ENCODE measurements around the gene UBR1.

The UBR1 gene

DNA sequence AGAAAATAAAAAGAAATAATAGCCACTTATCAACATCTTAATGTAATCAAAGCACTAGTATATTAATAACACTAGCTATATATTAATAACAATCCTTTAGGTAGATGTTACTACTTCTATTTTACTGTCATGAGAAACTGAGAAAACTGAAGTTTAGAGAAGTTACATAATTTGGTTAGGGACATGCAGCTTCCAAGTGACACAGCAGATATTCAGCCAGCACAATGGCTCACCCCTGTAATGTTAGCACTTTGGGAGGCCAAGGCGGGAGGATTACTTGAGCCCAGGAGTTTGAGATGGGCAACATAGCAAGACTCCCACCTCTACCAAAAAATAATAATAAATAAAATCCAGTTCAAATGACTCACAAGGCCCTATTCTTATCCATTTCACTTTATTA lies 1.9 kb upstream of the UBR1 start:
- DNase-seq (ENCODE audit: low spot score) (no peak), FAIRE-seq (no peak)

DNA sequence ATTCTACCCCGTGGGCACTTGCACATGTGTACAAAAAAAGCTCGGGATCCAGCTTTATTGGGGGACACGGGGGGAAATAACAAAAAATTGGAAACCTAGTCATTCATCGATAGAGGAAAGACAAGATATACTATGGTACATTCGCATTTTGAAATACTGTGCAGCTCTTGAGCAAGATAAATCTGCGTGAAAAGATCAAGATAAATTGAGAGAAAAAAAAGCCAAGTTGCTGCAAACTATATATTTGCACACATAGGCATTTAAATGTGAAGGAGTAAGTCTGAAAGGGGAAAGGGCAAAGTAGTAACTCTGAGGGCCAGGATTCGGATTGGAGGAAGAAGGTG lies 620 bp upstream of the UBR1 start:
- DNase-seq (ENCODE audit: low spot score) (no peak), FAIRE-seq (no peak)

DNA sequence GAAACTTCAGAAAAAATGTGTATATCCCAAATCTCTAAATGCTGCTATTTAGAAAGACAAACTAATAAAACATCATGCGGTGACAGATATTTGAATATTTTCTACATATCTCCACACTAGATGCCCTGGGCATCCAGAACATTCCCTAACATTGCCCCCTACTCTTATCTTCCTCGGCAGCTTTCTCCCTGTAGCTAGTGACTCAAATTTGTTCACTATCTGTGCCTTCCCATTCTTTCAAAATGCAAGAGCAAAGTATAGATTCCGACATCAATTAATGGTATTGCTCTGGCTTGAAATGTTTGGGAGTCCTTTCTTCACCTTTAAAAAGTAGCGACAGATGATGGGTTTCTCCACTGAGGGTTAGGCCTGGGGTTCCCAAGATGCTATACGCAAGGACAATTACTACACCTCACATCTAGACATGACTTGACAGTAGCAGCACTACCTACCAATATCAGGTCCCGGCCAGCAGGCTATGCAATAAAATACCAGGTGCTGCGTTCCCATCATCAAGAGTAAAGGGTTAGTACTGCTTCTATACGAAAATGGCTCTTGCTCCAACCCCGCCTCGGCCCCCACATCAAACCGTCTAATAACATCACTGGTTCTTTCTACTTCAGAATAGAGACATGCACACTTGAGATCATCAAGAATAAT lies 631 bp downstream of the UBR1 start:
- DNase-seq (ENCODE audit: low spot score), result no peak
- no peak for FAIRE-seq

DNA sequence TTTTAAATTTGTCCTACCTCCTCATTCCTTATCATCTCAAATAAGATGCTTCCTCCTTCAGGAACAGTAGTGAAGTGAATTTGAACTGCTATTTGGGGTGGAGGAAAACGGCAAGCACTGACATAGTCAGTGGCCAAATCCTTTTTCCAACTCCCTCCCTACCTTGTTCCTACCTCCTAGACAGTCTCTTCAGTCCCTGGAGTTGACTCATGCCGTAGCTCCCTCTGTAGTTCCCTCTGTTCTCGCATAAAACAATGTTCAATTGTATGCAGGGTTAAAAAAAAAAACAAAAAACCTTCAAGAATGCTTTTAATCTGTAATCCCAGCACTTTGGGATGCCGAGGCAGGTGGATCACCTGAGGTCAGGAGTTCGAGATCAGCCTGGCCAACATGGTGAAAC lies 1.4 kb downstream of the UBR1 start:
- no peak for FAIRE-seq
- no peak for DNase-seq (ENCODE audit: low spot score)

DNA sequence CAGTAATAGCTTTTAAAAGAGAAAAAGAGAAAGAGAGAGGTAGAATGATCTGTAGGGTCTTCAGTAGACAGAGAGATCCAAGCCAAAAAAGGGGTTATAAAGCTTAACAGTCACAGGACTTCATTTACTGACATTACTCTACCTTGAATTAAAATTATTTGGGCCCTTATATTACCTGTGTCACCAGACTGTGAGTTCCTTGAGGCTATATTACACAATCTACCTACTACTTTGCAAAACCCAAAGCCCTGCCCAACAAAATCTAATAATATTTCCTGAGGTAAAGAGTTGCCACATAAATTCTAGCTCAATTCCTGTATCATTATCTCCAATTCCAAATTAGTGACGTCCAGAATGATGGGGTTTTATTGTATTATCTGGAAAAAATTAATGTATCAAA lies 1.9 kb downstream of the UBR1 start:
- DNase-seq (ENCODE audit: low spot score) (no peak), FAIRE-seq (no peak)

DNA sequence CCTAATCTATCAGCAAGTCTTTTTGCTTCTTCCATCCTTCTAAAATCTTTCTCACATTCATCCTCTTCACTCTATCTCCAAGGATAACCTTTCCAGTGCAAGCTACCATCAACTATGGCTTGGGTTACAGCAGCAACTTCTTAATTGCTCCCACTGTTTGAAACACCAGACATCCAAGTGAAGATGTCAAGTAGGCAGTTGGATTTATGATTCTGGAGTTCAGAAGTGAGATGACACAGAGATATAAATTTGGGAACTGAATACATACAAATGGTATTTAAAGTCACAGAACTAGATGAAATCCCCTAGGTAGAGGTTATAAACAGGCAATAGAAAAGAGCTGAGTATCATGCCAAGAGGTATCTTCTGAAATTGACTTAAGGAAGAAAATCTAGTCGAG lies 3.7 kb downstream of the UBR1 start:
- DNase-seq (ENCODE audit: low spot score), result no peak
- no peak for FAIRE-seq

DNA sequence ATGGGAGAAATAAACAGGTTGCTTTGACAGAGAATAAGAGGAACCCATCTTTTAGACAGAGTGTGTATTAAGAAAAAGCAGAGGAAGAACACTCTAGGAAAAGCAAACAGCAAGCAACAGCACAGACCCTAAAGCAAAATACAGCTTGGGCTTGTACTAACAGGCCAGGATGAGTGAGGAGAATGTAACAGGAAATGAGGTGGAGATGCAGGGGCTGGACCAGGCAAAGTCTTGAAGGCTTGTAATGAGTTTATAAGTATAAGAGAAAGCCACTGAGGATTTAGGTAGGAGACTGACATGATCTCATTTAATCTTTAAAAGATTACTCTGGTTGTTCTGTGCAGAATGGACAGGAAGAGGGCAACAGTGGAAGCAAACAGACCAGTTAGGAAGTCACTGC lies 4.9 kb downstream of the UBR1 start:
- no peak for DNase-seq (ENCODE audit: low spot score)

DNA sequence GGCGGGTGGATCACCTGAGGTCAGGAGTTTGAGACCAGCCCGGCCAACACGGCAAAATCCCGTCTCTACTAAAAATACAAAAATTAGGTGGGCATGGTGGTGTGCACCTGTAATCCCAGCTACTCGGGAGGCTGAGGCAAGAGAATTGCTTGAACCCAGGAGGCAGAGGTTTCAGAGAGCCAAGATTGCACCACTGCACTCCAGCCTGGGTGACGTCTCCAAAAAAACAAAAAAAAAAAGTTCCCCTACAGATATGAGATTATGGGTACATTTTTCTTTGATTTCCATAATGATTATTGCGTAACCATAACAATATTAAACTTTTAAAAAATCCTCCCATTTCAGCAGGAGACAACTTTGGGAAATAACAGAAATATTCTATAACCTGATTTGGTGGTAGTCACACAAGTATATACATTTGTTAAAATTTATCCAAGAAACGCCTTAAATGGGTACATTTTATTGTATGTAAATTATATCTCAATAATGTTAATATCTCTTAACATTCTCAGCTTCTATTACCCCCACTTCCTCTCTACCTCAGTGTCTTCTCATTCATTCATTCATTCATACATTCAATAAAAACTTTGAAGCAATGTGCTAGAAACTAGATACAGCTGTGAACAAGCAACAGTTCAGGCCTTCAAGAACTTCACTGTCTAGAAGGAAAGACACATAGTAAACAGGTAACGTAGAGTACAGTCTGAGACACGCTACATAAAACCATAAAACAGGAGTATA lies 6.6 kb downstream of the UBR1 start:
- FAIRE-seq (no peak), DNase-seq (ENCODE audit: low spot score) (no peak)

More for the DNA sequence above, 4.9 kb downstream of the UBR1 start:
- no peak for FAIRE-seq

DNA sequence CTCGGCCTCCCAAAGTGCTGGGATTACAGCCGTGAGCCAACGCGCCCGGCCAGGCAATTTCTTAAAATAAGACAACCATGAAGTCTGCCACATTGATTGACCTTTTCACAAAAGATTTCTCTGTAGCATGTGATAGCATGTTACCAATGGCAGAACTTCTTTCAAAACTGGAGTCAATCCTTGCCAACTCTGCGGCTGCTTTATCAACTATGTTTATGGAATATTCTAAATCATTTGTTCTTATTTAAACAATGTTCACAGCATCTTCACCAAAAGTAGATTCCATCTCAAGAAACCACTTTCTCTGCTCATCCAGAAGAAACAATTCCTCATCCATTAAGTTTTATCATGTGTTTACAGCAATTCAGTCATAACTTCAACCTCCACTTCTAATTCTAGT lies 9.4 kb downstream of the UBR1 start:
- no peak for FAIRE-seq

DNA sequence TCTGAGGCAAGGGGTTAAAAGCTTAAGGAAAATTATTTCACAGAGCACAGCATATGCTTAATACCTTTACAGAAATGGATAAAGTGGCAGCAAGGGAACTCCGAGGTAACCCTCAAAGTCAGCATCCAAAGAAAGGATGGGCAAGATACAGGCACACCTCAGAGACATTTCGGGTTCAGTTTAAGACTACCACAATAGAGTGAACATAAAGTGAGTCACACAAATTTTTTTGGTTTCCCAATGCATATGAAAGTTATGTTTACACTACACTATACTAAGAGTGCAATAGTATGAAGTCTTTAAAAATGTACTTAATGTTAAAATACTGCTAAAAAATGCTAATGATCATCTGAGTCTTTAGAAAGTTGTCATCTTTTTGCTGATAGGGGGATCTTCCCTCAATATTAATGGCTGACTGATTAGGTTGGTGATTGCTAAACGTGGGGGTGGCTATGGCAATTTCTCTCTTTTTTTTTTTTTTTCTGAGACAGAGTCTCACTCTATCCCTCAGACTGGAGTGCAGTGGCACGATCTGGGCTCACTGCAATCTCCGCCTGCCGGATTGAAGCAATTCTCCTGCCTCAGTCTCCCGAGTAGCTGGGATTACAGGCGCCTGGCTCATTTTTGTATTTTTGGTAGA lies 10.0 kb downstream of the UBR1 start:
- DNase-seq (ENCODE audit: low spot score) (no peak), FAIRE-seq (no peak)

More for the DNA sequence above, 9.4 kb downstream of the UBR1 start:
- no peak for DNase-seq (ENCODE audit: low spot score)

DNA sequence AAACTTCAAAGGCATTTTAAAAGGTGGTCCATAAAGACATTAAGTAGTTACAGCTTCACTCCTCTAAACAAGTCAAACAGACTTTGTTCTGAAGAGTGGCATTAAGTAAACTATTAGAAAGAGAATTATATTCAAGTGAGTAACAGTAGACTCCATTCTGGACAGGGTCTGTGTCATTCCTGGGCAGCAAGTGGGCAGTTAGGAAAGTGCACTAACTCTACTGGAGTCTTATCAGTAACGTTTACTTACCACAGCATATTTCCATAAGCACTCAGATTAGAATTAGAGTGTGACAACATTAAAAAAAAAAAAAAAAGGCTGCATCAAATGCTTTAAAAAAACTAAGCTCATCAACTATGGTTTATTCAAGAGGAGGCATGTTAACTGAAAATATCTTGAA lies 10.6 kb downstream of the UBR1 start:
- FAIRE-seq (no peak), DNase-seq (ENCODE audit: low spot score) (no peak)

DNA sequence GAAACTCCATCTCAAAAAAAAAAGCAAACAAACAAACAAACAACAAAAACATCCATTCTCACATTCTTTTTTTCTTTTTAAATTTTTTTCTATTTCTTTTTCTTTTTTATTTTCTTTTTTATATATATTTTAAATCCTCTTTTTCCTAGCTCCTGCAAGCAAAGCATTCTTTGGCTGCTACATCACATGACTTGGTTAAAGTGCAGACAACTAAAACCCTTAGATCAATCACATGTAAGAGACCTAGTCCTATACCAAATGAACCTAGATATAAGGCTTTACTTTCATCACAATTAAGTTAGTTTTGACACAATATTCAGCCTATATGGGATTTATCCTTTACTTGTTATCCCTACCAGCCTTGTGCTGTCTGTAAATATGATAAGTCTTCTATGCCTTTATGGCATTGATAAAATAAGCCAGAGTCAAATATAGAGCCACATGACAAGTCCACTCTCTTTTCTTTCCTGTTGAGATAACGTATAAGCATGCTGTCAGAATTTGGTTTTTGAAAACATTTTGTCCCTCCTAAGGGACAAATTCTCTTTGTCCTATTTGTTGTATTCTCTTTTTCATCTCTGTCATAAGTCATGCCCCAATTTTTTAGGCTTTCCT lies 11.3 kb downstream of the UBR1 start:
- DNase-seq (ENCODE audit: low spot score), result no peak
- FAIRE-seq, result no peak

DNA sequence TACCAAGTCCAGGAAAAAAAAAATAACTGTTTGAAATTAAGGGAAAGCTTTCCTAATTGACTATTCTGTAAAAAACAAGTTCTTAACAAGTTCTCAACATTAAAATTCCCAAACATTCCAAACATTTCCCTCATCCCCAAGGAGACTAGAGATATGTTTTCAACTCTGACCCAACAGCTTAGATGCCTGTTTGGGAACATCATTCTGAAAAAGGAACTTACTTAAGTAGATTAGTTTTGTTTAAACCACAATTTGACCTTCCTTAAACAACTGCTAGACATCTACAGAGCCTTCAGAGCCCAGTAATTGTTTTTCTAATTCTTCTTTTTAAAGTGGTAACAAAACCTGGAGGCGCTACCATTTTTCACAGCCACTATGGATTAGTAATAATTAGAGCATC lies 12.8 kb downstream of the UBR1 start:
- FAIRE-seq (no peak), DNase-seq (ENCODE audit: low spot score) (no peak)

DNA sequence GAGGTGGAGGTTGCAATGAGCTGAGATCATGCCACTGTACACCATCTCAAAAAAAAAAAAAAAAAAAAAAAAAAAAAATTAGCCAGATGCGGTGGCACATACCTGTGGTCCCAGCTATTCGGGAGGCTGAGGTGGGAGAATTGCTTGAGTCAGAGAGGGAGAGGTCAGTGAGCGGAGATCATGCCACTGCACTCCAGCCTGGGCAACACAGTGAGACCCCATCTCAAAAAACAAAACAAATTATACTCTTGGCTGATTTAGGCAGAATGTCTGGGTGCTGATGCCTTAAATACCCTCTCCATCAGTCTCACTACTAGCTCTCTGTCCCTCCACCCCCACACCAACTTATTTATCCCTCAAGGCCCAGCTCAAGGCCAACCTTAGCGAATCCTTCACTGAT lies 14.0 kb downstream of the UBR1 start:
- DNase-seq (ENCODE audit: low spot score), result no peak
- no peak for FAIRE-seq

DNA sequence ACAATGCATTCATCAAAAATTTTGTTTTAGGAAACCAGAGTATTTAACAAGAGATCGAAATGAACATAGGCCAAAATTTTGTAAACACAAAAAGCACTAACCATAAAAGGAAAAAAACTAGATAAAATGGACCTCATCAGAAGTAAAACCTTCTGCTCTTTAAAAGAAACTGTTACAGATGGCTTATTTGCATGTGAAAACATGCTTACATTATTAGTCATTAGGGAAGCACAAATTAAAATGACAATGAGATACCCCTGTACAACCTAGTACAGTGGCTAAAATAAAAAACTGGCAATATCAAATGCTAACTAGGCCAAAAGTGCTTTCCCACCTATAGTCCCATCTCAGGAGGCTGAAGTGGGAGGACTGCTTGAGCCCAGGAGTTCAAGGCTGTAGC lies 19.3 kb downstream of the UBR1 start:
- FAIRE-seq (no peak), DNase-seq (ENCODE audit: low spot score) (no peak)

DNA sequence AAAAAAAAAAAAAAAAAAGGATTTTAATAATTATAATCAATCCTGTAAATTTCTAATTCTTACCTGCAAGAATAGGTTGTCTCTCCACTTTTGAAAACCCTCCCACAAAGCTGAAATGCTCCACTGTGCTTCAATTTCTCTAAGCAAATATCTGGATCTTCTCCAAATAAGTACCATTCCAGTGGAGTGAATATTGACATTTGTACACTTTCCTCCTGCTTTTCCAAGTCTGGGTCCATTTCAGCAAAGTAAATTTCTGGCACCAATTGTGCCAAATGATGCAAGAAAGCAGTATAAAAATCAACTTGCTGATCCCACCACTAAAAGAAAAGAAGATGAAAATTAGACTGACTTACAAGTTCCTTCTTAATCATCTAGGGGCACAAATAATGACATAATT lies 19.9 kb downstream of the UBR1 start:
- no peak for FAIRE-seq

DNA sequence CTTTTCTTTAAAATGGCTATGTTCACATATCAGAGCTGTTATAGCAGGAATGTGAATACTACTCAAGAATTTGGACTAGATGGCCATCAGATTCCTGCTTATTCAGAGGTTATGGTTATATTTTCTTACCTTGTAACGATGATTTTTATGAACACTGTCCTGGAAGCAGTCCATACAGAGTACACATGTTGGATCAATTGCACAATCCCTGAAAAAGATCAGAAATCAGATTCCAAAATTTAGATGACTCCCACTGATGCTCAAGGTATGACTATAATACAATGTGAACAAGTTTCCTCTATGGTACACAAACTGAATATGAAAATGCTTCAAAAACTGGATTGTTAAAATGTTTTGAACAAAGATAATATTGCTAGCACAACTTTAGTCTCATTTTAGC lies 23.3 kb downstream of the UBR1 start:
- no peak for FAIRE-seq

More for the DNA sequence above, 19.9 kb downstream of the UBR1 start:
- no peak for DNase-seq (ENCODE audit: low spot score)

DNA sequence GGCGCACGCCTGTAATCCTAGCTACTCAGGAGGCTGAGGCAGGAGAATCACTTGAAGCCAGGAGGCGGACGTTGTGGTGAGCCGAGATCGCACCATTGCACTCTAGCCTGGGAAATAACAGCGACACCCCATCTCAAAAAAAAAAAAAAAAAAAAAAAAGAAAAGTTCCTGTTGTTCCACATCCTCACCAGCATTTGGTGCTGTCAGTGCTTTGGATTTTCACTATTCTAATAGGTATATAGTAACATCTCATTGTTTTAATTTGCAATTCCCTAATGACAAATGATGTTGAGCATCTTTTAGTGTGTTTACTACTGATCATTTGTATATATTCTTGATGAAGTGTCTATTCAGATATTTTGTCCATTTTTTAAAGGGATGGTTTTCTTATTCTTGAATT lies 24.6 kb downstream of the UBR1 start:
- no peak for DNase-seq (ENCODE audit: low spot score)
- FAIRE-seq, result no peak

More for the DNA sequence above, 23.3 kb downstream of the UBR1 start:
- no peak for DNase-seq (ENCODE audit: low spot score)

DNA sequence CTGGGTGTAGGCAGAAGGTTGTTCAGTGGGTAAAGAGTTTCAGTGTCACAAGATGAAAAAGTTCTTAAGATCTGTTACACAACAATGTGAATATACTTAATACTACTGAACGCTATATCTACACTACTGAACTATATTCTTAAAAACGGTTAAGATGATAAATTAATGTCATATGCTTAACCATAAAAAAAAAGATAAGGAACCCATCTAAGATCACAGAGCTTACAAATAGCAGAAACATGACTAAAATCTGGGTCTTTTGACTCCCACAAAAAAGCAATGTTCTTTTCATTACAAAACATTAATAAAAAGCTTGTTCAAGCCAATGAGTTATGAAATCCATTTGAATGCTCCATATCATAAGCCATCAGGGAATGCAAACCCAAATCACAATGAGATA lies 34.4 kb downstream of the UBR1 start:
- FAIRE-seq (no peak), DNase-seq (ENCODE audit: low spot score) (no peak)

DNA sequence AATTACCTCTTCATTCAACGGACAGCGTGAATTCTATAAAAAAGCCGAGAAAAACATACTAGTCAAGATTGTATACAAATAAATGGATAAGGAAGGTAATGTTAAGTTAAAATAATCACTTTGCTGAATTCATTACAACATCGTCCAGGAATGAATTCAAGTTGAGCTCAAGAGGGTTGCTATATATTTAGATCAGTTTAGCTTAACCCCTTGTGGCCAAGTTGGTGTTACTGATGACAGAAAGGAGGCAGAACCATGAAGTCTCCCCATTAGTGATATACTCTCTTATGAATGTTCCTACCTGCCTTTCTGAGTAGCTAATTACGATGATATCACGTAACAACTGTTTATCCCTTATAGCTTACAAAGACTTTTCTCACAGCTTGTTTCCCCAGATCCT lies 34.9 kb downstream of the UBR1 start:
- DNase-seq (ENCODE audit: low spot score), result no peak
- FAIRE-seq, result no peak

DNA sequence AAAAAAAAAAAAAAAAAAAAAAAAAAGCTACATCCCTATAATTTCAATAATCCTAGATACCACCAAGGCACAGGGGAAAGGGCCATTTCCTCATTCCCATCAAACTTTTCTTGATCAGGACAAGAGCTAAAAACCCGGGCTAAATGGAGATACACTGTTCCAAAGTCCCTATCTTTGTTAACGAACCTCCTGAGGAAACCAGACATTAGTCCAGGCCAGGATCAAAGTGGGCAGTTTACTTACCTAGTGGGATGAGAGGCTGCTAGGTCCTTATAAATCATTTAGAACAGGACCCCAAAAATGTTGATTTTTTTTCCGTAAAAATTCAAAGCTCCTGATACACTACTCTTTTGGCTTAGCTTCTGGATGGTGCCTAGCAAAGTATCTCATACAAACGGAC lies 35.6 kb downstream of the UBR1 start:
- FAIRE-seq, result no peak
- no peak for DNase-seq (ENCODE audit: low spot score)

DNA sequence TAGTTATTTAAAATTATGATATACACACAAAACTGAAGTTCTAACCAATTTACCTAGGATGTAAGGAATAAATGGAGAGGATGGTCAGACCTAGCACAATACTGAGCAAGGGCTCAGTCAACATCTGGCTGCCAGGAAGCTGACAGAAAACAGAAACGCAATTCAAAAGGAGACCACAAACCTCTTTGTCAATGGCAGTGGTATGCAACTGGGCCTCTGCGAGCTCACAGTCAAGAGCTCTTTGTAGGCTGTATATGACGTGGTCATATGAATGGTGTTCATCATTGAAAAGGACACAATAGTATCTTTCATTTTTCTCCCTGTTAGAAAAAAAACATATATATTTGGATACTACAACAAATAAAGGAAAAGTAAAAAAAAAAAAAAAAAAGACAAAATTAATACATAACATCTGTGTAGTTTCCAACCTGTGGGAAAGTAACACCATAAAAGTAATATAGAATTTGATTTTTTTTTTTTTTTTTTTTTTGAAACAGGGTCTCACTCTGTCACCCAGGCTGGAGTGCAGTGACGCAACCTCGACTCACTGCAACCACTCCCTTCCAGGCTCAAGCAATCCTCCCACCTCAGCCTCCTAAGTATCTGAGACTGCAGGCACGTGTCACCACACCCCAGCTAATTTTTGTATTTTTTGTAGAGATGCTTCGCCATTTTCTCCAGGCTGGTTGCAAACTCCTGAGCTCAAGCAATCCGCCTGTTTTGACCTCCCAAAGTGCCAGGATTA lies 37.9 kb downstream of the UBR1 start:
- DNase-seq (ENCODE audit: low spot score), result no peak
- no peak for FAIRE-seq

Data from RCC 7860 (cell line).